SK-N-SH treated with all-trans-retinoic acid at 6 μM for 48 hours (cell line): Measurements from ENCODE around the gene FNDC1.

Experiments
- ATAC-seq: fragments of 200-7000 bp; cut with Tn5 transposase; 3 replicates; pipeline ENCODE4 v1.9.1; 2020; ENCODE audit warnings: mild to moderate bottlenecking, moderate library complexity
- ARNTL ChIP-seq: fragments of 450-650 bp; formaldehyde crosslinking; IDR thresholded peaks from 2 replicates; pipeline ENCODE4 v1.5.0; 2020; ENCODE audit warnings: low read depth, mild to moderate bottlenecking, moderate library complexity, borderline replicate concordance
- BACH2 ChIP-seq: fragments of 250-450 bp; sonication (Bioruptor Pico); IDR thresholded peaks from 2 replicates; pipeline ENCODE4 v1.9.0; 2021; ENCODE audit warnings: mild to moderate bottlenecking, borderline replicate concordance
- CREB5 ChIP-seq: fragments of 250-450 bp; sonication (Bioruptor Pico); IDR thresholded peaks from 2 replicates; pipeline ENCODE4 v1.5.1; 2020; ENCODE audit warnings: low read depth, mild to moderate bottlenecking, moderate library complexity
- CSDC2 ChIP-seq: fragments of 250-450 bp; sonication (Bioruptor Pico); IDR thresholded peaks from 2 replicates; pipeline ENCODE4 v1.5.0; 2020; ENCODE audit warnings: mild to moderate bottlenecking, moderate library complexity
- ESRRG ChIP-seq: fragments of 250-450 bp; sonication (Bioruptor Pico); IDR thresholded peaks from 2 replicates; pipeline ENCODE4 v1.6.1; 2021; ENCODE audit warnings: mild to moderate bottlenecking
- GLIS3 ChIP-seq: fragments of 250-450 bp; sonication (Bioruptor Pico); IDR thresholded peaks from 2 replicates; pipeline ENCODE4 v1.5.0; 2020; ENCODE audit warnings: mild to moderate bottlenecking, moderate library complexity
- OSR1 ChIP-seq: fragments of 250-450 bp; sonication (Bioruptor Pico); IDR thresholded peaks from 2 replicates; pipeline ENCODE4 v1.8.0; 2022; ENCODE audit warnings: moderate library complexity, mild to moderate bottlenecking, inconsistent platforms
- PPARA ChIP-seq: fragments of 250-450 bp; sonication (Bioruptor Pico); IDR thresholded peaks from 2 replicates; pipeline ENCODE4 v1.5.0; 2020; ENCODE audit warnings: mild to moderate bottlenecking, borderline replicate concordance
- RARB ChIP-seq: fragments of 250-450 bp; sonication (Bioruptor Pico); IDR thresholded peaks from 2 replicates; pipeline ENCODE4 v1.8.0; 2021; ENCODE audit warnings: mild to moderate bottlenecking, moderate library complexity
- TCF4 ChIP-seq: fragments of 250-450 bp; sonication (Bioruptor Pico); IDR thresholded peaks from 2 replicates; pipeline ENCODE4 v1.8.0; 2021; ENCODE audit warnings: mild to moderate bottlenecking, moderate library complexity, borderline replicate concordance
- TOX ChIP-seq: fragments of 250-450 bp; sonication (Bioruptor Pico); IDR thresholded peaks from 2 replicates; pipeline ENCODE4 v1.8.0; 2021; ENCODE audit warnings: mild to moderate bottlenecking, moderate library complexity, borderline replicate concordance
- TSHZ2 ChIP-seq: fragments of 250-450 bp; sonication (Bioruptor Pico); IDR thresholded peaks from 2 replicates; pipeline ENCODE4 v1.5.0; 2020; ENCODE audit warnings: mild to moderate bottlenecking, moderate library complexity
- ZC3H10 ChIP-seq: fragments of 250-450 bp; sonication (Bioruptor Pico); IDR thresholded peaks from 2 replicates; pipeline ENCODE4 v1.5.1; 2021; ENCODE audit warnings: mild to moderate bottlenecking, moderate library complexity
- ZFP3 ChIP-seq: fragments of 250-450 bp; sonication (Bioruptor Pico); IDR thresholded peaks from 2 replicates; pipeline ENCODE4 v1.5.0; 2020; ENCODE audit warnings: mild to moderate bottlenecking, moderate library complexity
- ZFP30 ChIP-seq: fragments of 450-650 bp; formaldehyde crosslinking; IDR thresholded peaks from 2 replicates; pipeline ENCODE4 v1.5.0; 2022; ENCODE audit warnings: mild to moderate bottlenecking, moderate library complexity
- ZNF565 ChIP-seq: fragments of 450-650 bp; formaldehyde crosslinking; conservative IDR thresholded peaks from 2 replicates; pipeline ENCODE4 v1.5.0; 2020; ENCODE audit warnings: low read depth, mild to moderate bottlenecking, moderate library complexity
- ZNF70 ChIP-seq: fragments of 450-650 bp; formaldehyde crosslinking; IDR thresholded peaks from 2 replicates; pipeline ENCODE4 v1.5.0; 2020; ENCODE audit warnings: mild to moderate bottlenecking, moderate library complexity
- ZNF8 ChIP-seq: fragments of 450-650 bp; formaldehyde crosslinking; IDR thresholded peaks from 2 replicates; pipeline ENCODE4 v1.5.0; 2020; ENCODE audit warnings: mild to moderate bottlenecking, moderate library complexity
- TF ChIP-seq, protein P1 (sequence below): fragments of 250-450 bp; sonication (Bioruptor Pico); IDR thresholded peaks from 2 replicates; pipeline ENCODE4 v1.5.1; 2021; ENCODE audit warnings: mild to moderate bottlenecking, moderate library complexity
- TF ChIP-seq, protein P2 (sequence below): fragments of 250-450 bp; sonication (Bioruptor Pico); IDR thresholded peaks from 2 replicates; pipeline ENCODE4 v1.8.0; 2021; ENCODE audit warnings: low read depth, mild to moderate bottlenecking, moderate library complexity, borderline replicate concordance

Gene FNDC1

DNA sequence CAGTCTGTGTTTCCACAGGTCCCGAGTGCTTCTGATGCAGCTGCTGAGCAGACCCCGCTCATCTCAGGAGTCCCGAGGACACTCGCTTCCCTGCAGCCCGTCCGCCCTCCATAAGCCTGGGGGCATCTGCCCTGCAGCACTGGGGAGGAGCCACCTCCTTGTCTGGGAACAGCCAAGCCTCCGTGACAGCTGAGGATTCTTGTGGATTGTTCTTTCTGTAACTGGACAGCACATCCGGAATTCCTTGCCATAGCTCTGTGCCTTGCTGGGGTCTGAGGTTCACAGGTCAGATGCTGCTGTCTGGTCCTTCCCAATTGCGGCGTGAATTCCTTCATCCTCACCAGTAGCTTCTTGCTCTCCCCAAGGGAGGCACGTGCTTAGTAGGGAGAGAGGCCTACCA lies 38.4 kb upstream of the FNDC1 start:
- ATAC-seq, result no peak
- no peak for TF ChIP-seq BACH2 (CRISPR knock-in tag)

DNA sequence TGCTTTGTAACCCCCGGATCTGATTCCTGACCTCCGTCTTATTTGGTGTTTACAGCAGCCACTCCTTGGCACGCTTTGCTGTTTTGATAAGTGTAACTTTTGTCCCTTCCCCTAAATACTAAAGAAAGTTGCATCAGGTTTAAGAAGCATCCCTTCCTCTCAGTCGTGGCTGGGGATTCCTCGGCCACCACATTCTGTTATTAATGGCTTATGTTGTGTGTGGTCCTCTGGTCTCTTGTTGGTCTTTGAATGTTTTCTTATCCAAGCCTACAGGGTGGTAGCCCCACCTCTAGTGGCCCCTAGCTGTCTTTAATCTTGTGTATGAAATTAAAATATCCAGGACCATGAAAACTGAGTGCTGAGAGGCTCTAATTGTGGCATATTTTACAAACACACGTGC lies 37.5 kb upstream of the FNDC1 start:
- ATAC-seq, result no peak
- TF ChIP-seq ARNTL (no peak), OSR1 (no peak), CREB5 (CRISPR knock-in tag) (no peak), ZNF8 (CRISPR knock-in tag) (no peak), ZC3H10 (CRISPR knock-in tag) (no peak), CSDC2 (no peak), ESRRG (CRISPR knock-in tag) (no peak)
- TF ChIP-seq, protein P1, sequence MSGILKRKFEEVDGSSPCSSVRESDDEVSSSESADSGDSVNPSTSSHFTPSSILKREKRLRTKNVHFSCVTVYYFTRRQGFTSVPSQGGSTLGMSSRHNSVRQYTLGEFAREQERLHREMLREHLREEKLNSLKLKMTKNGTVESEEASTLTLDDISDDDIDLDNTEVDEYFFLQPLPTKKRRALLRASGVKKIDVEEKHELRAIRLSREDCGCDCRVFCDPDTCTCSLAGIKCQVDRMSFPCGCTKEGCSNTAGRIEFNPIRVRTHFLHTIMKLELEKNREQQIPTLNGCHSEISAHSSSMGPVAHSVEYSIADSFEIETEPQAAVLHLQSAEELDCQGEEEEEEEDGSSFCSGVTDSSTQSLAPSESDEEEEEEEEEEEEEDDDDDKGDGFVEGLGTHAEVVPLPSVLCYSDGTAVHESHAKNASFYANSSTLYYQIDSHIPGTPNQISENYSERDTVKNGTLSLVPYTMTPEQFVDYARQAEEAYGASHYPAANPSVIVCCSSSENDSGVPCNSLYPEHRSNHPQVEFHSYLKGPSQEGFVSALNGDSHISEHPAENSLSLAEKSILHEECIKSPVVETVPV (CRISPR knock-in tag), result no peak

- no peak for ATAC-seq
- TF ChIP-seq, protein P1 (CRISPR knock-in tag), result no peak
- no peak for TF ChIP-seq CSDC2
- TF ChIP-seq ARNTL, result no peak
- no peak for TF ChIP-seq TSHZ2
- no peak for TF ChIP-seq BACH2 (CRISPR knock-in tag)
- no peak for TF ChIP-seq ZFP3 (CRISPR knock-in tag)
- no peak for TF ChIP-seq ZNF70 (CRISPR knock-in tag)
- no peak for TF ChIP-seq TOX (CRISPR knock-in tag)
- no peak for TF ChIP-seq ZFP30 (CRISPR knock-in tag)
- no peak for TF ChIP-seq ZC3H10 (CRISPR knock-in tag)
- no peak for TF ChIP-seq RARB (CRISPR knock-in tag)
- no peak for TF ChIP-seq ZNF8 (CRISPR knock-in tag)
- no peak for TF ChIP-seq CREB5 (CRISPR knock-in tag)
- no peak for TF ChIP-seq GLIS3 (CRISPR knock-in tag)
- TF ChIP-seq TCF4, result no peak
- TF ChIP-seq ESRRG (CRISPR knock-in tag), result no peak
- TF ChIP-seq ZNF565 (CRISPR knock-in tag), result no peak
- TF ChIP-seq, protein P2, sequence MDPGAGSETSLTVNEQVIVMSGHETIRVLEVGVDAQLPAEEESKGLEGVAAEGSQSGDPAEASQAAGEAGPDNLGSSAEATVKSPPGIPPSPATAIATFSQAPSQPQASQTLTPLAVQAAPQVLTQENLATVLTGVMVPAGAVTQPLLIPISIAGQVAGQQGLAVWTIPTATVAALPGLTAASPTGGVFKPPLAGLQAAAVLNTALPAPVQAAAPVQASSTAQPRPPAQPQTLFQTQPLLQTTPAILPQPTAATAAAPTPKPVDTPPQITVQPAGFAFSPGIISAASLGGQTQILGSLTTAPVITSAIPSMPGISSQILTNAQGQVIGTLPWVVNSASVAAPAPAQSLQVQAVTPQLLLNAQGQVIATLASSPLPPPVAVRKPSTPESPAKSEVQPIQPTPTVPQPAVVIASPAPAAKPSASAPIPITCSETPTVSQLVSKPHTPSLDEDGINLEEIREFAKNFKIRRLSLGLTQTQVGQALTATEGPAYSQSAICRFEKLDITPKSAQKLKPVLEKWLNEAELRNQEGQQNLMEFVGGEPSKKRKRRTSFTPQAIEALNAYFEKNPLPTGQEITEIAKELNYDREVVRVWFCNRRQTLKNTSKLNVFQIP (CRISPR knock-in tag), result no peak
- no peak for TF ChIP-seq PPARA (CRISPR knock-in tag)
These were observed 36.5 kb upstream of the FNDC1 start for GRCh38 chr6:159132664-159133063.
